T follicular helper cell (primary cell): Measurements from ENCODE around the gene CD44.
"Not testable (repeated sequence)": the region's sequence is repeated elsewhere in the genome, so short reads cannot be mapped to it uniquely, and the experiment has no call there.

ENCODE experiments used
- DNase-seq: peaks from one replicate; pipeline ENCODE4 v3.0.0-alpha.2; 2020; ENCODE audit warnings: low read depth

Gene CD44

DNA sequence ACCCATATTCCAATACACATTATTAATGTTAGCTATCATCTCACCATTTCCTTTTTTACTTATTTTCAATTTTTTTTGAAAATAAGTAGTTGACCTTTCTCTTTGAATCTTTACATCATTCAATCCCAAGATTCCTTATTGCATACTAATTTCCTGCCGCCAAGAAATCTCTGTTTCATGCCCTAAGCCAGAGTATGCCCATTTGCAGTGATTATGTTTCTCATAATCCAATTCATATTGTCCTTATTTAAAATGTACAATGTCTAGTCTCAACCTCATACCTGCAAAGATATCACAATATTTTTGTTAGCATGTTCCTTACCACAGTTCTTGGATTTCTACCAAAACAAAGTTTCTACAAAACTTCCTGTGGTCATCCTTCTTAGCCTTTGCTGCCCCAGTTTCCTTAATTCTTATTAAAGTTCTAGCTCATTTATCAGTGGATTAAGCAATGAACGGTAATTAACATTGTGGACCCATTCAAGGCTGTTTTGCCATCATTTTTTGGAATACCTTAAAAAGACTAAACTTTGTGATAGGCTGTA is 75.3 kb downstream of the CD44 start:
- DNase-seq = no peak

DNA sequence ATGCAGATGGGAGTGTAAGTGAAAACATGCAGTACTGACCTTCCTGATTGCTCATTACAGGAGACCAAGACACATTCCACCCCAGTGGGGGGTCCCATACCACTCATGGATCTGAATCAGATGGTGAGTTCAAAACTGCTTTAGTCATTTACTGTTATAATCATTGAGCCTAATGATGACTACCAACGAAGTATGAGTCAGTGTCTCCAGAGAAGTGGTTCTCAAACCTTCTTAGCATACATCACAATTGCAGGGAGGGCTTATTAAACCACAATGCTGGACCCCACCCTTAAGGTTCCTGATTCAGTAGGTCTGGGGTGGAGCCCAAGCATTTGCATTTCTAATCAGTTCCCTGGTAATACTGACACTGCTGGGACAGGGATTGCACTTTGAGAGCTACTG is 75.8 kb downstream of the CD44 start:
- no peak for DNase-seq

GRCh38 chr11:35215945-35216344 is 77.0 kb downstream of the CD44 start:
- DNase-seq = no peak

GRCh38 chr11:35216962-35217678 is 78.1 kb downstream of the CD44 start:
- DNase-seq = peak; percentile 35

- DNase-seq = no peak
These were observed 80.0 kb downstream of the CD44 start for GRCh38 chr11:35218956-35219355.

DNA sequence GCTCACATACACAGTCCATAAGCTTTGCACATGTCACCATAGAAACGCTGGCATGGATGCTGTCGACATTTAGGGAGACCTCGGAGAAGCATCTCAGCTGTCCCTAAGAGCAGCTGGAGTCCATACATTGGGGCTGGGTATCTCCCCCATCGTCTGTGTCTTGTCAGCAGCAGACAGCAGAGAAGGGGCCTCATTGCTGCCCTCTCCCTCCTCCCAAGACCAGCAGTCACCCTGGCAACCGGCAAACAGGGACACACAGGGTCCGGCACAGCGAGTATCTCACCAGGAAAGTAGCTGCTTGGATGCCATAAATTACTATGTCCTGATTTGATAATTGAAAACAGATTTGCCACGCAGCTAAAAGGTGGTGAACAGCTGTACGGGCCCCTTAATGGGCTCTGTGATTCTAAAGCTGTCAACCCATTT is 84.4 kb downstream of the CD44 start:
- DNase-seq = no peak

- no peak for DNase-seq
These were observed 85.0 kb downstream of the CD44 start for GRCh38 chr11:35223991-35224390.

GRCh38 chr11:35225946-35226520 is 87.1 kb downstream of the CD44 start:
- no peak for DNase-seq

GRCh38 chr11:35226756-35227155 is 87.8 kb downstream of the CD44 start:
- DNase-seq = not testable (repeated sequence)

GRCh38 chr11:35227576-35228327 is 88.8 kb downstream of the CD44 start:
- DNase-seq = no peak

DNA sequence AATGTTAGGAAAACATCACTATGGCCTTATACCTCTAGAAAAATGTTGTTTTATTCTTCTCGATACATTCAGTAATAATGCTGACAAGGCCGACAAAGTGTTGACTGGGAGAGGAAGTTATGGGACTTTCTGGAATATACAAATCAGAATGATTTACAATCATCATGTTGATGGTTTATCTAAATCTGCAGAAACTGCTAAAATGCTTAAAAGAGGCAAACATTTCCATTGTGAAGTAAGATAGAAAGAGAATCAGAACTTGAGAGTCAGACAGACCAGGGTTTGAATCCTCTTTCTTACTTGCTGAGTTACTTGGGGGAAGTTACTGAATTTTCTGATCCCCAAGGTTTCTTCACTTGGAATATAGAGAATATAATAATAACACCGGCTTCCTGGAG is 89.4 kb downstream of the CD44 start:
- DNase-seq = no peak

GRCh38 chr11:35230388-35230787 is 91.4 kb downstream of the CD44 start:
- DNase-seq = no peak

GRCh38 chr11:35231076-35231860 is 92.3 kb downstream of the CD44 start:
- DNase-seq = no peak

DNA sequence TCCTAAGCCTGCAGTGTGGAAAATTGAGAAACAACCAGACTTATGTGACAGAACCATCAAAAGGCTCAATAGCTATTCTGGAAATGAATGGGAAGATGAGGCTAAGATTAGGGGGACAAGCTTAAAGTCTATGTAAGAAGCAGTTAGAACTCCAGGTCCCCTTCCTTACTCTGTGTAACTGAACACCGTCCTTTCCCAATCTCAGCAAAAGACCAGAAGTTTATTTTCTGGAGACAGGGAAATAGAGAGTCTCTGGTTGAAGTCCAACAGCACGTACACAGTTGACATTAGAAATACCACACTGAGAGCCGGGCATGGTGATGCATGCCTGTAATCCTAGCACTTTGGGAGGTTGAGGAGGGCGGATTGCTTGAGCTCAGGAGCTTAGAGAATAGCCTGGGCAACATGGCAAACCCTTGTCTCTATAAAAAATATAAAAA is 93.9 kb downstream of the CD44 start:
- no peak for DNase-seq

DNA sequence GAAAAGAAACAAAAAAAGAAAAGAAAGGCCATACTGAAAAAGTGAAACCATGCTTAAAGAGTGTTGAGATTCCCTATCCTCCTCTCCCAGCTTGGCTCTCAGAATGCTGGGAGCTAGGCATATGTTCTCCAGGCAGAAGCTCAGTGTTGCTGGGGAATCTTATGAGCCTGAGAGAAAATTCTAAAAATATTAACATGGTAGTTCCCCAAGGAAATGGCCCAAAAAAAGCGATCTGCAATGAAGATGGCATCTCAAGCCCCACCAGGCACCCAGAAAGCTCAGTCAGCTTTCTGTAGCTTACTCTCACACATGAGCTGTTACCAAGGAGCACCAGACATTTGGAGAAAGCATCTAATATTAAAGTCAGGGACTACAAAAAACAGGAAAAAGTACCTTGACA is 94.5 kb downstream of the CD44 start:
- no peak for DNase-seq

DNA sequence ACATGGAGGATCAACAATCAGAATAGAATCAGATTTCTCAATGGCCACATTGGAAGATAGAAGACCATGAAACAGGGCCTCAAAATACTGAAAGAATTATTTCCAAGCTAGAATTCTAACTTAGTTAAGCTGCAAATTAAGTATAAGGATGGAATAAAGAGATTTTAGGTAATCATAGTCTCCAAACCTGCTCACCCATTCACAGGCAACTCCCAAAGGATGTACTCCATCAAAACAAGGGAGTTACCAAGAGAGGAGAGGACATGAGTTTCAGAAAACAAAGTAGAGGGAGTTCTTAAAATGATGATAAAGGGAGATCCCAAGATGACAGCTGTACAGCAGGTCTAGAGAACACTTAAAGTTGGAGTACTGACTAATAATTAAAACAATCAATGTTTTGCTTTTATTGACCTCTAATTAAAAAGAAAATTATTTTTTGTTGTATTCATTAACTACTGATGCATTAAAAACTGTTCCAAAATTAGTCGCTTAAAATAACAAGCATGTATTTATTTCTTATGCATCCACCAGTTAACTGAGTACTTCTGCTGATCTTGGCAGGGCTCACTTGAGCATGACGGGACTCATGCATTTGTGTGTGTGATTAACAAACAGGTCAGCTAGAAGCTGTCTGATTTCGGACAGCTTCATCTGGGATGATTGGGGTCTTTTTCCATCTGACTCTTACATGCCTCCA is 95.6 kb downstream of the CD44 start:
- DNase-seq = no peak

- no peak for DNase-seq
These were observed 96.1 kb downstream of the CD44 start for GRCh38 chr11:35235157-35235468.

DNA sequence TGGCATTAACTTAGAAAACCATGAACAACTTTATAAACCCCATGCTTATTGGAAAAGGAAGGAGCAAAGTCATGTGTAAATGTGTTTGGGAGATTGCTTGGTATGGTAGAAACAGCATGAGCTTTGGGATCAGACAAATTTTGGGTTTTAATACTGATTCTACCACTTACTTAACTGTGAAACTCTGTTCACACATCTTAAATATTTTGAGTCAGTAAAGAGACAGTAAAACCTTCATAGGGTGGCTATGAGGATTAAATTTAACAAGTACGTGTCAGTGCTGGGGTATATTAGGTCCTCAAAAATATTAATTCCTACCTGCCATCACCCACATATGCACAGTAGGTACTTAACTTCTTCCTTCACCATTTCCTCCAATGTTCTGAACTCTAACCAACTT is 96.5 kb downstream of the CD44 start:
- DNase-seq = no peak

- DNase-seq = peak; percentile 48
These were observed 97.1 kb downstream of the CD44 start for GRCh38 chr11:35235936-35236666.

DNA sequence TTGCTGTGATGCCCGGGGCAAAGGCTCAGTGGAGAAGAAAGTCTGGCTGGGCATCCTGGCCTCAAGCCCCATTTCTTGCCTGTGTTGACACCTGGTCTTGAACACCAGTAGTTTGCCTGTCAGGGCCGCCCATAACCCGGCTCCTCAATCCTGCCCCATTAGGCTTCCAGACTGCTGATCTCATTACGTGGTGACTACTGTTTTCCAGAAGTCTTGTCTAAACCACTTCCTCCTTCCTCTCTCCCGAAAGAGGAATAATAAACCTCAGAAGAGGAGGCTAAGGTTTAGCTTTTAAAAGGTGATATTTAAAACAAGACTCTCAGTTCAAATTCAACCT is 97.7 kb downstream of the CD44 start:
- no peak for DNase-seq

- DNase-seq = no peak
These were observed 98.4 kb downstream of the CD44 start for GRCh38 chr11:35237351-35237750.
